ENCODE data around the gene ZNF358.

ZNF358 gene

DNA sequence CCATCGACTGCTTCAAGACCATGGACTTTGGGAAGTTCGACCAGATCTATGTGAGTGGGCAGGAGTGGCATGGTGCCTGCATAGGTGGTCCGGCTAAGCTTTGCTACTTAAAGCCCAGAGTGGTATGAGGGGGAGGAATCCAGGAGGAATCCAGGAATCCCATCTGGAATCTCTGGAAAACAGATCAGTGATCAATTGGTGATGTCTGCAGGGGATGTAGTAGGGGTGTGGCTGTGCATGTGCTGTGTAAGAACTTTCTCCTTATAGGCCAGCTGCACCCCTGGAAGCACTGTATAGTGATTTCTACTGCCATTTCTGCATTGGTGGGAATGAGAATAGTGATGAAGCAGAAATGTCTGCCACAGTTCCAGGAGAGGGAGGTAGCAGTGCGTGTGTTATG, 43.2 kb downstream of the ZNF358 start:
- no peak for DNase-seq (ENCODE audit: low read depth in 2 of 2)

GRCh38 chr19:7560255-7560654, 44.4 kb downstream of the ZNF358 start:
- DNase-seq (ENCODE audit: low read depth in 2 of 2): no peak

GRCh38 chr19:7561325-7561724, 45.4 kb downstream of the ZNF358 start:
- DNase-seq (ENCODE audit: low read depth in 2 of 2): no peak

DNA sequence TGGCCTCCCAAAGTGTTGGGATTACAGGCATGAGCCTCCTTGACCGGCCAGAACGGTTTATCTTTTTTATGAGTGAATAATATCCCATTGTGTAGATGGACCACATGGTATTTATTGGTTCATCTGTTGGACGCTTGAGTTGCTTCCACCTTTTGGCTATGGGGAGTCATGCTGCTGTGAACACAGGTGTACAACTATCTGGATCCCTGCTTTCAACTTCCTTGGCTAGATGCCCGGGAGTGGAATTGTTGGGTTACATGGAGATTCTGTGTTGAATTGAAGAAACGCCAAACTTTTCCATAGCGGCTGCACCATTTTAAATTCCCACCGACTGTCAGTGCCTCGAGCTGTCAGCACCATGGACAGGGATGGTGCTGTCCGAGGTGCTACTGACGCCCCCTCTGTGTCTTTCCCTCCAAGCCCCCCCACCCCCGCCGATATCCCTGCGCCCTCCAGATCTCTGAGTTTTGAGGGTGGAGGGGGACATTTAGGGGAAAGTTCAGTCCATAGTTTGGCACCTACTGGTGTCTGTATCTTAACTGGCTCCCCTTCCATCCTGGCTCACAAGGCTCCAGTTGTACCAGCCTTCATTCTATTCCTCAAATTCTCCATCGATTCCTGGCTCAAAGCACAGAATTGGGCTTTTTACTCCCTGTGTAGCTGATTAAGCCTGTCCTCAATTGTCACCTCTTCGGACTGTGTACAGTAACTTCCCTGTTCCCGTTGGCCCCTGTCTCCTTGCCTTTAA, 46.9 kb downstream of the ZNF358 start:
- no peak for DNase-seq (ENCODE audit: low read depth in 2 of 2)

DNA sequence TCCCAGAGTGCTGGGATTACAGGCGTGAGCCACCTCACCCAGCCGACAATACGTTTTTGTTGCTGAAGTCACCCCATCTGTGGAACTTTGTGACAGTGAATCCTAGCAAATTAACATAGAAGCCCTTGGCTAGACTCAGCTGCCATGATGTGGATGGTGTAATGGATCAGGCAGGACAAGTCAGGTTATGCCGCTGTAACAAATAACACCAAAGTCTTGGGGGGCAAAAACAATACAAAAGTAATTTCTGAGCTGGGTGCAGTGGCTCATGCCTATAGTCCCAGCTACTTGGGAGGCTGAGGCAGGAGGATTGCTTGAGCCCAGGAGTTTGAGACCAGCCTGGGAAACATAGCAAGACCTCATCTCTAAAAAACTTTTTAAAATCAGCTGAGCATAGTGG, 49.0 kb downstream of the ZNF358 start:
- DNase-seq (ENCODE audit: low read depth in 2 of 2): no peak

DNA sequence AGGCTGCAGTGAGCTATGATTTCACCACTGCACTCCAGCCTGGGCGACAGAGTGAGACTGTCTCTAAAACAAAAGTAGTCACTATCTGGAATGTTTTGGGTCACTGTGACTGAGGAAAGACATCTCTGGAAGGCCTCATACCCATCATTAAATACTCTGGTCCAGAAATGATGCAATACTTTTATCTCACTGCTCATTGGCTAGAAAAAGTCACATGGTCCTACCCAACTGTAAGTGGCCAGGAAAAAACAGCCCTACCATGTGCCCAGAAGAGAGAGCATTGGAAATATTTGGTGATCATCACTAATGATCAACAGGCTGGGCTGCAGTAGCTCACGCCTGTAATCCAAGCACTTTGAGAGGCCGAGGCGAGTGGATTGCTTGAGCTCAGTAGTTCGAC, 49.4 kb downstream of the ZNF358 start:
- no peak for DNase-seq (ENCODE audit: low read depth in 2 of 2)

All from stimulated activated CD4-positive, alpha-beta T cell treated with anti-CD3 and anti-CD28 coated beads, Interleukin-1b, Interleukin-23, amount 100 ng/mL, for 4 hours (primary cell).